Measurements from ENCODE around the gene GMDS. TPM values are rescaled to one million over a fixed set of nuclear protein-coding genes. Genes with fewer than 3 reads are reported as not detected.
"Not testable (repeated sequence)": the region's sequence is repeated elsewhere in the genome, so short reads cannot be mapped to it uniquely, and the experiment has no call there.

The GMDS gene
- total RNA-seq, 1 donor from 2014 or later: 32.9 TPM

- DNase-seq (ENCODE audit: low read depth): no peak
Measured at GRCh38 chr6:1711136-1711535, 534.3 kb downstream of the GMDS start.

GRCh38 chr6:1709234-1709641 is 536.2 kb downstream of the GMDS start:
- DNase-seq (ENCODE audit: low read depth): no peak

DNA sequence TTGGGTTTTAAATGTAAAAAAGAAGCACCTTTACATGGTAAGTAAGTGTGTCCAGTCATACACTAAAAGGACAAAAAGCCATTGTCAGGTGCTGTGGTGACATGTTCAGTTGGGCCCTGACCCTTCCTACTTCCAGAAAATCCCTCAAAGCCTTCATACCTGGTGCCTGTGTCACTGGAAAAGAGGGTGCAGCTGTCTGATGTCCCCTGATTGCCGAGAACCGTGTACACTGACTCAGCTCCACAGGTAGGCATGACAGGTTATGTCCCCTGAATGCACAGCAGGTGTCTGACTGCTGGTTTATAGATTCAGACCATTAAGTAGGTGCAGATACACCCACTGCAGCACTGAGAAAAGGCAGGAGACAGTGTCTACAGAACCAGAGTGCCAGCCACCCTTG is 536.6 kb downstream of the GMDS start:
- DNase-seq (ENCODE audit: low read depth): peak; percentile 18

DNA sequence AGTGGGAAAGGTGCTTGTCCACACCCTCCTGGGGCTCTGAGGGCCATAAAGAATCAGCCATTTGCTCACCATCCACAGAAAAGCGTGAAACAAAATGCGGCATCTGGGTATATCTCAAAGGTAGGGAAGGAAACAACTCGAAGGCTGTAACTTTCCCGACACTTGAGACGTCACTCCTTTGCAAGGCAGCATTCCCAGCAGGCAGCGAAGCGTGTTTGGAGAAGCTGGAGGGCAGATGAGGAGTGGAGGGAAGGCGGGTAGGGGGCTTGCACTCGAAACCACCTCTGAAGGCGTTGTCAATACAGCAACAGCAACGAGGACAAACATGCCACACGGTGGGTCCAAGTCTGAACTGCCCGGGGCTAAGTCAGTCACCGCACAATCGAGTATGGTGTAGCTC is 537.3 kb downstream of the GMDS start:
- DNase-seq (ENCODE audit: low read depth): peak; percentile 79

- no peak for DNase-seq (ENCODE audit: low read depth)
Measured at GRCh38 chr6:1705630-1706029, 539.8 kb downstream of the GMDS start.

- DNase-seq (ENCODE audit: low read depth): no peak
Measured at GRCh38 chr6:1705183-1705582, 540.2 kb downstream of the GMDS start.

GRCh38 chr6:1704711-1705110 is 540.7 kb downstream of the GMDS start:
- DNase-seq (ENCODE audit: low read depth): peak; percentile 58

- DNase-seq (ENCODE audit: low read depth): no peak
Measured at GRCh38 chr6:1703923-1704322, 541.5 kb downstream of the GMDS start.

DNA sequence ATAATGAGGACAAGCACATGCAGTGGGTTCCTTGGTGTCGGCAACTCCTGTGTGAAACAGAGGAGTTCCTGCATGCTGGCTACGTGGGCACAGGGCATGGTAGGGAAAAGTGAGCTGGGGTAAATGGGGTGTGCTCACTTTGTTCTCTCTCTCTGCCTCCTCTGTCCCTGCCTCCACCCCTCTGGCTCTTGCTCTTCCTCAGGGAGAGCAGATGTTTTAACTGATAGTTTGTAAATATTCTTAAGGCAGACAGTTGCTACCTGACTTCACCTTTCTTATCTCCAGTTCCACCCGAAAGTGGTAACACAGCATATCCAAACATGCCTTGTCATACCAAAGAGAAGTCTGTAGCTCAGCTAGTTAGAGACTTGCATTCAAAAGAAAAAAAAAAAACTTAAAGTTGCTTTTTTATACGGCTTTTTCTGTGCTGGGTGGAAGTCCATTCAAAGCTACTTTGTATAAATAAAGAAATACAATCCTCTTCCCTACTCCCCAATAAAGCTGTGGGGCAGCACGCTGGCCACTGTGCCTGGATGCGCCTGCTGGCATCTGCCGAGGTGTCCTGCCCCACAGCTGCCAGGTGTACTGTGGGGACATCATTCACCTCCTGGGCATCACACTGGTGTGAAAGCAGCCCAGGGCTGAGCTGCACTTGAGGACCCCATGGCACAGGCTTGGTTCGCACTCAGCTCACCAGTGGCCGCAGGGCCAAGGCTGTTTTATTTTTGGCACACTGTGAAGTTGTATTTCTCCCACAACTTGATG is 542.1 kb downstream of the GMDS start:
- DNase-seq (ENCODE audit: low read depth): no peak

DNA sequence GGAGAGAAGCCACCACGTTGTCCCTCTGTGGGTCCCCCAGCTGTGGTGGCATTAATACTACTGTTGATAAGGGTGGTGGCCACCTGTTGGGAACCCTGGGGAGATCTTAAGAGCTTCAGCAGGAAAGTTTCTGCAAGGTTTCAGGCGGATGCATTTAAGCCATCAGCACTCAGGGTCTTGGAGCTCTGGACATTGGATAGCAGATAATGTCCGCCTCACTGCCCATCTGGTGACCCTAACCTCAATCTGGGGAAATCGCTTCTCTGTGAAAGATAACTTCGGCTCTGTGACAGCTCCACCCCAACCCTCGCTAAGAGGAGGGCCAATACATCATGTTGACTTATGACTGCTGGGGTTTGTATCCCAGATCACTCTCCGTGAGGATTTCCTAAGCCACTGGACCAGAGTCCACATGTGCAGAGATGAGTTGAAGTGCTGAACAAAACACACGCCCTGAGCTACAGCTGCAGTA is 542.8 kb downstream of the GMDS start:
- DNase-seq (ENCODE audit: low read depth): no peak

- peak; percentile 82 for DNase-seq (ENCODE audit: low read depth)
Measured at GRCh38 chr6:1701668-1702353, 543.6 kb downstream of the GMDS start.

DNA sequence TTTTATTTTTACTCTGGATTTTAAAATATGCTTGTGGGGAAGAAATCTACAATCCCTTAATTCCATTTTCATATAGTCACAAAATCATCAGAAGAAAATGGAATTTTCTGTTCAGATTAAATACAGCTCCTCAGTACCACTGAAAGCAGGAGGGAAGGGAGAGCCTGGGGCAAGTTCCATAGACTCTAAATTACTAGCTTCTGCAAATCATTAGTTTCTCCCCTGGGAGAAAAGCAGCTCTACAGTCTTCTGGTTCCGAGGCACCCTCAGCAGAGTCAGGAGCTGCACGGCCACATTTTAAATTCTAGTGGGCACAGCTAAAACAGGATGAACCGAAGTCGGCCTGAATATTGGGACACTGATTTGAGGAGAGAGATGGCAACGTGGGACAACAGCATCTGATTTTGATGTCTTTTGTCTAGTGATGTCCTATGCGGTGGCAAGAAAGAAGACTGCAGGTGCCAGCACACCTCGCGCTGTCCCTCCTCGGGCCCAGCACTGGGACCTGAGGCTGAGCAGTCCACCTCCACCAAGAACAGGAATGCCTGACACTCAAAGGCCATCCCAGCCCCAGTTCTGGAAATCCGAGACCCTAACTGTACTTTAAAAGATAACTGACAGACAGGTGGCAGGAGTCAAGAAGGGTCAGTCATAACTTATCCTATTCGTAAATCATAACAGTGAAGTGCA is 545.0 kb downstream of the GMDS start:
- peak; percentile 14 for DNase-seq (ENCODE audit: low read depth)

DNA sequence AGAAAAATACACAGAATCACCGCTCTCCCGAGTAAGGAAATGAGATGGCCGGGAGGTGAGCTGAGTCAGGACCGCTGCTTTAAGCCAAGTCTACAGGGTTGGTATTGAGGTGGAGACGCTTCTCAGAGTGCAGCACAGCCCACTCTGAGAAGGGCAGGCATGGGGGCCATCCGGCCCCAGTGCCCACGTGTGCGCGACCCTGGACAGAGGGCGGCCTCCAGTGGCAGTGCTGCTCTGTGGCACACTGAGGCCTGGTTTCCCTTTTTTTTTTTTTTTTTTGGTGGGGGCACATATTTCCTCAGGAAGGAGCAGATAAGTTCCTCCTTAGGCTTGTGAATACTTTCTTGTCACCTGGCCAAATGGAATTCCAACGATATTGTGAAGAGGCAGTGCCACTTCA is 546.9 kb downstream of the GMDS start:
- DNase-seq (ENCODE audit: low read depth): no peak

GRCh38 chr6:1697688-1698351 is 547.6 kb downstream of the GMDS start:
- DNase-seq (ENCODE audit: low read depth): no peak

DNA sequence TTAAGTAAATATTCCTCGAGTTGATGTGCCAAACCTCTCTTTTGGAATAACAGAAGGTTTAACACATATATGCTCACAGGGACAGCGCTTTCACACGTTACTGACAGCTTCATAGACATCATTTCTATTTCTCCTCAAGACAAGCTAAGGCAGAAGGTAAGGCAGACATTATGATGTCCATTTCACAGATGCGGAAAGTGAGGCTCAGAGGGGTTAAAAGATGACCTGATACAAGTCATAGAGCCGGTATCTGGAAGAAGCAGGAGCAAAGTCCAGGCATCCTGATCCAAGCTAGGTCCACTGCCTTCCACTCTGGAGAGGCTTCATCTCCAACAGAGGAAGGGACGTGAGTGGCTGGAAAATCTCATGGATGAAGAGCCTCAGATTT is 548.9 kb downstream of the GMDS start:
- no peak for DNase-seq (ENCODE audit: low read depth)

- DNase-seq (ENCODE audit: low read depth): peak; percentile 11
Measured at GRCh38 chr6:1695546-1696462, 549.6 kb downstream of the GMDS start.

GRCh38 chr6:1691828-1692227 is 553.6 kb downstream of the GMDS start:
- not testable (repeated sequence) for DNase-seq (ENCODE audit: low read depth)

- not testable (repeated sequence) for DNase-seq (ENCODE audit: low read depth)
Measured at GRCh38 chr6:1690656-1691055, 554.7 kb downstream of the GMDS start.

- peak; percentile 90 for DNase-seq (ENCODE audit: low read depth)
Measured at GRCh38 chr6:1689141-1689540, 556.3 kb downstream of the GMDS start.

DNA sequence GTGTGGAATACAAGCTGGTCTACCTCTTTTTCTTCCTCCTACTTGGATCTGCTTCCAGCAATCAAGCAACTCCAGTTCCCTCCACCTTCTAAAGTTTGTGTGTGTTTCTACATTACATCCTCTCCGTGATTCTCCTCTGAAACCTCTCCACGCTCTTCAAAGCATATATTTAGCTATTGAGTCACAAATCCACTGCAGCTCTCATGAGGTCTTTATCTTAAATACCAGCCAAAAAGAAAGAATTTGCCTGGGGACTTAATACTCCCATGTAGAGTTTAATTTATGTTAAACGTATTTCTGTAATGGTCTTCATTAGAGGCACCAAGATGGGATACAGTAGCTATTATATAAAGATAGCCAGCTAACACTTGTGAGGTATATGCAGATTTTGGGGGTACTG is 557.0 kb downstream of the GMDS start:
- no peak for DNase-seq (ENCODE audit: low read depth)

DNA sequence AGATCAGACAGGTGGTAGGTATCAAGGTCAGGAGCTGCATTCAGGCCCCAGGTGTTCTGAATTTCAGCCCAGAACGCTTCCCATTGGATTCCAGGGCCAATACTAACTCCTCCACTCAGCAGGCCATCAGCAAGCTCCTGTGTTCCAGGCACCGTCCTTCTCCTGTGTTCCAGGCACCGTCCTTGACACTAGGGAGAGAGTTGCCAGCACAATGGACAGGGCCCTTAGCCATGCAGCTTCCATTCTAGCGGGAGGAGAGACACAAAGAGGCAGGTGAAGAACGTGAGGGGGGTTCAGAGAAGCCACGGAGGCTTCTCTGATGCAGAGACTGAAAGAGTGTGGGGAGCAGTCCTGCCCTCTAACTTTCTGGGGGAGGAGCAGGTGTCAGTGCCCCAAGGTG is 558.0 kb downstream of the GMDS start:
- no peak for DNase-seq (ENCODE audit: low read depth)

Measured in renal cortical epithelial cell (primary cell).